Anterior cingulate cortex (tissue), 58 donors: ENCODE measurements around the gene MYO9A.
"Not testable (repeated sequence)": the region's sequence is repeated elsewhere in the genome, so short reads cannot be mapped to it uniquely, and the experiment has no call there.

ENCODE experiments used
- DNase-seq, 58 donors: peaks; one replicate each; lab custom pipeline; 2025; lab: John Stamatoyannopoulos, UW

The MYO9A gene

GRCh38 chr15:72100551-72100950 is 17.4 kb downstream of the MYO9A start:
- DNase-seq, result not testable (repeated sequence)

DNA sequence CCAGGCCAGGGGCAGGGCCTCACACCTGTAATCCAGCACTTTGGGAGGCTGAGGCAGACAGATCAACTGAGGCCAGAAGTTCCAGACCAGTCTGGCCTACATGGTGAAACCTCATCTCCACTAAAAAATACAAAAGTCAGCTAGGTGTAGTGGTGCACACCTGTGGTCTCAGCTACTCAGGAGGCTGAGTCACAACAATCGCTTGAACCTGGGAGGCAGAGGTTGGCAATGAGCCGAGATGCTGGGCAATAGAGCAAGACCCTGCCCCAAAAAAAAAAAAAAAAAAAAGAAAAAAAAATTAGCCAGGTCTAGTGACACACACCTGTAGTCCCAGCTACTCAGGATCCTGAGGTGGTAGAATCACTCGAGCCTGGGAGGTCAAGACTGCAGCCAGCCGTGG is 18.8 kb downstream of the MYO9A start:
- DNase-seq, result no peak

GRCh38 chr15:72098040-72098439 is 19.9 kb downstream of the MYO9A start:
- no peak for DNase-seq

- no peak for DNase-seq
Observed at GRCh38 chr15:72096796-72097195, 21.2 kb downstream of the MYO9A start.

DNA sequence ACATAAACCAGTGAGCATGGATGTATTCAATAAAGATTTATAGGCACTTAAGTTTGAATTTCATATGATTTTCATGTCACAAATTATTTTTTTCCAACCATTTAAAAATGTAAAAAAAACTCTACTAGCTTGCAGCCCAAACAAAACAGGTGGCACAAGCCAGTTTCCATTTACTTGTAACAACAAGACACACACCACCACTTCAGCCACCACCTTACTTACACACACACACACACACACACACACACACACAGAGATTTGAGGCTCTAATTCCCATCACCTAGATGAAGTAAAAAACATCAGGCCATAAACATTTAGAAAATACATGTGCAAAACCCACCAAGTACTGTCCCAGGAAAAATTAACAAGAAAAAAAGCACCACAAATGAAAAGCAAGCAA is 25.3 kb downstream of the MYO9A start:
- no peak for DNase-seq

DNA sequence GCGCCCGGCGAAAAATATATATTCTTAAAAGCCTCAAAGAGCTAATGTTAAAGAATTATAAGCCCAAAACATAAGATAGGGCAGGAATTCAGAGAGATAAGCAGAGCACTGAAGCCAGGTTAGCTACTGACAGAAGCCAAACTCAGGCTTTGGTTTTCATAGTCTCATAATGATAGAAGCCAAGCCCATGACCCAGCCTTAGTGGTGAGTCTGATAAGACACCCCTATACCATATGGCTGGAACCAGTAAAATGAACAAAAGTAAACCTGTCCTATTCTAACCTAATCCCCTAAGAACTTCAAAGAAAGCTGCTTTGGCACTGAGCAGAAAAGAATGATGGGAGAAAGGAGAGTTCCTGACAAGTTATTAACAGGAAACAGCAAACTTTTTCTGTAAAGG is 25.9 kb downstream of the MYO9A start:
- no peak for DNase-seq

DNA sequence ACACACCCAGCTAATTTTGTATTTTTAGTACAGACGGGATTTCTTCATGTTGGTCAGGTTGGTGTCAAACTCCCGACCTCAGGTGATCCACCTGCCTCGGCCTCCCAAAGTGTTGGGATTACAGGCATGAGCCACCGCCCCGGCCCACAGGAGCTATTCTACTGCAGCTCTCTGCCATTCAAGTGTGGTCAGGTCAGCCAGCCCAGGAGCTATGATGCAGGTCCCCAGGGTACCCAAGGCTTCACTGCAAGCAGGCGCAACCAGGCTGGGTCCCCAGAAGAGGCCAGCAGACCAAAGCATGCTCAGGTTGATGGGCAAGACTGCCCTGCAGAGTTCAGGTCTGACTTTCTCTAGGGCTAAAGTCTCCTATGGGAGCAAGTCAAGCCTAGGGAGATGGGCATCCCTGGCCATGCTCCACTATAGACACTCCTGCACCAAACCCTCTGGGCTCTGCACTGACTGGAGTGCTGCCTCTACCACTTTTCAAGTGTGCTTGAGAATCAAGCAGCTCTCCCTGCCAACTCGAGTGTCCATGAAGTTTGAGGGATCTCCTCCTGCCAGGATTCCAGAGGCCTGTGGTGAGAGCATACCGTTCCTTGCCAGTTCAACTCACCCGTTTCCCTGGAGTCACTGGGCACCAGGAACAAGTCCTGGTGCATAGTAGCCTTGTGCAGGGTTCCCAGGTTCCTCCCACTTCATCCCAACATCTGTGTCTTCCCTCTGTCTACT is 30.9 kb downstream of the MYO9A start:
- DNase-seq, result peak in 1 of 58 donors; percentile 20

DNA sequence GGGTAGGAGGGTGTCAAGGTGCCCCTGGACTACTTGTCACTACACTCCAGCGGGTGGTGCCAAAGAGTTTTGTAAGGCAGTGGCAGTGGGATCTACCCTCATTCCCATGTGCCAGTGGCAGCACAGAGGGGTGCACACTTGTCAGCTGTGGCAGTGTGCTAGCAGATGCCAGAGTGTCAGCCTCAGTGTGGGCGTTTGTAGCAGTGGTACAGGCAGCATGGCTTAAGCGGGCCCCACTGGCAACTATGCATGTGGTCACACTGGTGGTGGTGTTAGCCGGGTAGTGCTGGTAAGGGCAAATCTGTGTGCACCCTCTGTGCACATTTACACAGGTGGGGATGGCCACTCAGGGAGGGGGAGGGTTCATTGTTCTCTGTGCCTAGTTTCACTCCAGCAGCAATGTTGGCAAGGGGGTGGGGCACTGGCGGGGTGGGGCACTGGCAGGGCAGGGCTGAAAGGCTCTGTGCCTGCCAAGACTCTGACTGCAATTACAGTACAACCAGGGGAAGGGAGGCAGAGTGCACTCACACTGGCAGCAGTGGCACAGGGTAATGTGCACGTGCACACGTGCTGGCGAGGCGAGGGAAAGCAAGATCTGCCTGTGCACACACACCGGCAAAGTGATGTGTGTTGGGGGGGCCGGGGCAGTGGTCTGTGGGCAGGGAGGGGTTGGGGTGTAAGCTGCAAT is 31.8 kb downstream of the MYO9A start:
- no peak for DNase-seq

GRCh38 chr15:72082176-72082575 is 35.8 kb downstream of the MYO9A start:
- no peak for DNase-seq

GRCh38 chr15:72078887-72079286 is 39.1 kb downstream of the MYO9A start:
- no peak for DNase-seq

GRCh38 chr15:72077950-72078349 is 40.0 kb downstream of the MYO9A start:
- DNase-seq, result no peak

GRCh38 chr15:72074335-72075060 is 43.5 kb downstream of the MYO9A start:
- no peak for DNase-seq

DNA sequence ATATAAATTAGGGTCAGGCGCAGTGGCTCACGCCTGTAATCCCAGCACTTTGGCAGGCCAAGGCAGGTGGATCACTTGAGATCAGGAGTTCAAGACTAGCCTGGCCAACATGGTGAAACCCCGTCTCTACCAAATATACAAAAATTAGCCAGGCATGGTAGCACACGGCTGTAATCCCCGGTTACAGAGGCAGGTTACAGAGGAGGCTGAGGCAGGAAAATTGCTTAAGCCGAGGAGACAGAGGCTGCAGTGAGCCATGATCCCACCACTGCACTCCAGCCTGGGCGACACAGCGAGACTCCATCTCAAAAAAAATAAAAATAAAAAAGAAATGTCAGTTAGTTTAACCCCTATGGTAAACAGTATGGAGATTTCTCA is 46.5 kb downstream of the MYO9A start:
- not testable (repeated sequence) for DNase-seq

GRCh38 chr15:72070817-72071447 is 47.0 kb downstream of the MYO9A start:
- DNase-seq, result no peak

- DNase-seq, result no peak
Observed at GRCh38 chr15:72068856-72069255, 49.1 kb downstream of the MYO9A start.

- DNase-seq, result no peak
Observed at GRCh38 chr15:72065801-72066200, 52.1 kb downstream of the MYO9A start.

GRCh38 chr15:72063186-72063585 is 54.8 kb downstream of the MYO9A start:
- DNase-seq, result no peak

DNA sequence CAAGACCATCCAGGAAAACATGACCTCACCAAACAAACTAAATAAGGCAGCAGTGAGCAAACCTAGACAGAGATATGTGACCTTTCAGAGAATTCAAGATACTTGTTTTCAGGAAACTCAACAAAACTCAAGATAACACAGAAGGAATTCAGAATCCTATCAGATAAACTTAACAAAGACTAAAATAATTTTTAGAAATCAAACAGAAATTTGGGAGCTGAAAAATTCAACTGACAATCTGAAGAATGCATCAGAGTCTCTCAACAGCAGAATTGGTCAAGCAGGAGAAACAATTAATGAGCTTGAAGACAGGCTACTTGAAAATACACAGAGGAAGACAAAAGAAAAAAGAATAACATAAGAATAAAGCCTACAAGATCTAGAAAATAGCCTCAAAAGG is 55.6 kb downstream of the MYO9A start:
- no peak for DNase-seq

- no peak for DNase-seq
Observed at GRCh38 chr15:72060687-72061250, 57.2 kb downstream of the MYO9A start.

GRCh38 chr15:72058585-72058984 is 59.4 kb downstream of the MYO9A start:
- DNase-seq, result no peak
